ENCODE measurements around the gene KLHL36. TPM values are rescaled to one million over a fixed set of nuclear protein-coding genes. Genes with fewer than 3 reads are reported as not detected.
"Not testable (repeated sequence)": the region's sequence is repeated elsewhere in the genome, so short reads cannot be mapped to it uniquely, and the experiment has no call there.

The KLHL36 gene
- total RNA-seq, 2 experiments from 2014 or later = 31.4 to 32.6 TPM

- no peak for DNase-seq
- peak overlapping the region; percentile 58 for H3K4me3 Mint-ChIP-seq
- H3K27ac Mint-ChIP-seq = no peak overlapping the region
- ChIA-PET POLR2A (no interaction called here), CTCF (interaction anchor here (1.0 kb wide), 1 partner anchor 9 kb away, joined by 5 read pairs; no protein-coding TSS in a partner anchor)
- H3K9me3 Mint-ChIP-seq (ENCODE audit: insufficient read depth) = no peaks in the 10 kb centered on the region
- peaks cover 27% of the 10 kb centered on the region for H3K4me1 Mint-ChIP-seq (ENCODE audit: low read depth)
- H3K36me3 Mint-ChIP-seq (ENCODE audit: low read depth) = no peaks in the 10 kb centered on the region
- peaks cover 28% of the 10 kb centered on the region for H3K27me3 Mint-ChIP-seq (ENCODE audit: low read depth)
- ATAC-seq = peak; percentile 63
Measured at GRCh38 chr16:84631153-84631466, 17.2 kb upstream of the KLHL36 start.

- Mint-ChIP-seq H3K36me3 (ENCODE audit: low read depth) (no peaks in the 10 kb centered on the region), H3K27ac (no peak overlapping the region), H3K4me3 (peak overlapping the region; percentile 9), H3K27me3 (ENCODE audit: low read depth) (peaks cover 30% of the 10 kb centered on the region), H3K9me3 (ENCODE audit: insufficient read depth) (no peaks in the 10 kb centered on the region), H3K4me1 (ENCODE audit: low read depth) (peaks cover 27% of the 10 kb centered on the region)
- ATAC-seq = no peak
- DNase-seq = no peak
- POLR2A ChIA-PET = no interaction called here
- CTCF ChIA-PET = interaction anchor here (1.0 kb wide), 1 partner anchor 10 kb away, joined by 5 read pairs; no protein-coding TSS in a partner anchor
Measured at GRCh38 chr16:84631886-84632285, 16.4 kb upstream of the KLHL36 start.

- H3K27ac Mint-ChIP-seq; H3K36me3 Mint-ChIP-seq (ENCODE audit: low read depth); CTCF ChIA-PET; DNase-seq; H3K4me3 Mint-ChIP-seq; POLR2A ChIA-PET; H3K9me3 Mint-ChIP-seq (ENCODE audit: insufficient read depth); ATAC-seq: not testable (repeated sequence)
- Mint-ChIP-seq H3K4me1 (ENCODE audit: low read depth) (peaks cover 30% of the 10 kb centered on the region), H3K27me3 (ENCODE audit: low read depth) (peaks cover 30% of the 10 kb centered on the region)
Measured at GRCh38 chr16:84632862-84633261, 15.4 kb upstream of the KLHL36 start.

GRCh38 chr16:84633622-84634021, 14.7 kb upstream of the KLHL36 start:
- Mint-ChIP-seq H3K9me3 (ENCODE audit: insufficient read depth) (no peaks in the 10 kb centered on the region), H3K27ac (no peak overlapping the region), H3K4me1 (ENCODE audit: low read depth) (peaks cover 38% of the 10 kb centered on the region), H3K4me3 (no peak overlapping the region), H3K27me3 (ENCODE audit: low read depth) (peaks cover 26% of the 10 kb centered on the region), H3K36me3 (ENCODE audit: low read depth) (no peaks in the 10 kb centered on the region)
- POLR2A ChIA-PET = interaction anchor here (1.3 kb wide), 1 partner anchor 14 kb away, joined by 4 read pairs; no protein-coding TSS in a partner anchor
- CTCF ChIA-PET = no interaction called here
- ATAC-seq (no peak), DNase-seq (no peak)

- Mint-ChIP-seq H3K4me1 (ENCODE audit: low read depth) (peaks cover 43% of the 10 kb centered on the region), H3K4me3 (no peak overlapping the region), H3K36me3 (ENCODE audit: low read depth) (no peaks in the 10 kb centered on the region), H3K27me3 (ENCODE audit: low read depth) (peaks cover 26% of the 10 kb centered on the region), H3K27ac (no peak overlapping the region), H3K9me3 (ENCODE audit: insufficient read depth) (no peaks in the 10 kb centered on the region)
- ChIA-PET CTCF (interaction anchor here (5.4 kb wide), 1 partner anchor 13 kb away, joined by 26 read pairs; no protein-coding TSS in a partner anchor), POLR2A (no interaction called here)
- no peak for ATAC-seq
- DNase-seq = no peak
Measured at GRCh38 chr16:84635702-84636101, 12.6 kb upstream of the KLHL36 start.

- ChIA-PET POLR2A (interaction anchor here (2.8 kb wide), 1 partner anchor 11 kb away, joined by 21 read pairs; the partner anchor contains the start of gene KLHL36), CTCF (interaction anchor here (0.7 to 5.4 kb wide), 5 partner anchors 10 to 477 kb away, joined by 3 to 26 read pairs (median 5); no protein-coding TSS in a partner anchor)
- Mint-ChIP-seq H3K4me3 (no peak overlapping the region), H3K4me1 (ENCODE audit: low read depth) (peaks cover 41% of the 10 kb centered on the region), H3K27me3 (ENCODE audit: low read depth) (peaks cover 17% of the 10 kb centered on the region), H3K36me3 (ENCODE audit: low read depth) (no peaks in the 10 kb centered on the region), H3K9me3 (ENCODE audit: insufficient read depth) (no peaks in the 10 kb centered on the region), H3K27ac (no peak overlapping the region)
- DNase-seq (no peak), ATAC-seq (no peak)
Measured at GRCh38 chr16:84637709-84638108, 10.6 kb upstream of the KLHL36 start.

- Mint-ChIP-seq H3K4me3 (no peak overlapping the region), H3K27ac (no peak overlapping the region), H3K4me1 (ENCODE audit: low read depth) (peaks cover 41% of the 10 kb centered on the region), H3K36me3 (ENCODE audit: low read depth) (no peaks in the 10 kb centered on the region), H3K27me3 (ENCODE audit: low read depth) (peaks cover 16% of the 10 kb centered on the region), H3K9me3 (ENCODE audit: insufficient read depth) (no peaks in the 10 kb centered on the region)
- ChIA-PET POLR2A (interaction anchor here (2.8 kb wide), 1 partner anchor 10 kb away, joined by 21 read pairs; the partner anchor contains the start of gene KLHL36), CTCF (interaction anchor here (0.8 to 5.4 kb wide), 5 partner anchors 10 to 132 kb away, joined by 3 to 26 read pairs (median 3); no protein-coding TSS in a partner anchor)
- ATAC-seq (no peak), DNase-seq (no peak)
Measured at GRCh38 chr16:84638231-84638806, 10.0 kb upstream of the KLHL36 start.

- no peak for ATAC-seq
- CTCF ChIA-PET = no interaction called here
- POLR2A ChIA-PET = no interaction called here
- peaks cover 42% of the 10 kb centered on the region for H3K4me1 Mint-ChIP-seq (ENCODE audit: low read depth)
- H3K4me3 Mint-ChIP-seq = no peak overlapping the region
- peaks cover 10% of the 10 kb centered on the region for H3K27me3 Mint-ChIP-seq (ENCODE audit: low read depth)
- H3K27ac Mint-ChIP-seq = no peak overlapping the region
- no peaks in the 10 kb centered on the region for H3K36me3 Mint-ChIP-seq (ENCODE audit: low read depth)
- no peaks in the 10 kb centered on the region for H3K9me3 Mint-ChIP-seq (ENCODE audit: insufficient read depth)
- DNase-seq = no peak
Measured at GRCh38 chr16:84640145-84640544, 8.2 kb upstream of the KLHL36 start.

GRCh38 chr16:84641643-84642358, 6.5 kb upstream of the KLHL36 start:
- Mint-ChIP-seq H3K4me3 (no peak overlapping the region), H3K4me1 (ENCODE audit: low read depth) (peaks cover 43% of the 10 kb centered on the region), H3K27me3 (ENCODE audit: low read depth) (peaks cover 16% of the 10 kb centered on the region), H3K36me3 (ENCODE audit: low read depth) (no peaks in the 10 kb centered on the region), H3K9me3 (ENCODE audit: insufficient read depth) (no peaks in the 10 kb centered on the region), H3K27ac (peak overlapping the region; percentile 87)
- ATAC-seq (no peak), DNase-seq (no peak)
- ChIA-PET CTCF (interaction anchor here (0.7 to 2.6 kb wide), 7 partner anchors 19 to 329 kb away, joined by 3 to 18 read pairs (median 3); no protein-coding TSS in a partner anchor), POLR2A (interaction anchor here (0.7 to 1.3 kb wide), 3 partner anchors 34 to 59 kb away, joined by 3 to 4 read pairs (median 3); no protein-coding TSS in a partner anchor)

- Mint-ChIP-seq H3K9me3 (ENCODE audit: insufficient read depth) (no peaks in the 10 kb centered on the region), H3K36me3 (ENCODE audit: low read depth) (no peaks in the 10 kb centered on the region), H3K4me1 (ENCODE audit: low read depth) (peaks cover 42% of the 10 kb centered on the region), H3K27ac (no peak overlapping the region), H3K27me3 (ENCODE audit: low read depth) (peaks cover 19% of the 10 kb centered on the region), H3K4me3 (no peak overlapping the region)
- ChIA-PET CTCF (interaction anchor here (1.8 to 2.6 kb wide), 3 partner anchors 20 to 95 kb away, joined by 5 to 18 read pairs (median 12); no protein-coding TSS in a partner anchor), POLR2A (no interaction called here)
- ATAC-seq (no peak), DNase-seq (no peak)
Measured at GRCh38 chr16:84643180-84643583, 5.1 kb upstream of the KLHL36 start.

GRCh38 chr16:84643674-84644073, 4.6 kb upstream of the KLHL36 start:
- DNase-seq (no peak), ATAC-seq (no peak)
- H3K4me1 Mint-ChIP-seq (ENCODE audit: low read depth) = peaks cover 37% of the 10 kb centered on the region
- no peak overlapping the region for H3K27ac Mint-ChIP-seq
- POLR2A ChIA-PET = no interaction called here
- H3K4me3 Mint-ChIP-seq = no peak overlapping the region
- no peaks in the 10 kb centered on the region for H3K9me3 Mint-ChIP-seq (ENCODE audit: insufficient read depth)
- peaks cover 19% of the 10 kb centered on the region for H3K27me3 Mint-ChIP-seq (ENCODE audit: low read depth)
- H3K36me3 Mint-ChIP-seq (ENCODE audit: low read depth) = no peaks in the 10 kb centered on the region
- CTCF ChIA-PET = interaction anchor here (1.8 kb wide), 1 partner anchor 94 kb away, joined by 5 read pairs; no protein-coding TSS in a partner anchor

Data from activated CD8-positive, alpha-beta T cell treated with anti-CD3 and anti-CD28 coated beads, Interleukin-2, amount 10 ng/mL, durations not matched to agents 7 days and 5 days (primary cell).